HG03097 (cell line): ENCODE data around the gene TCF7L1.

Experiments used
- ATAC-seq: cut with Tn5 transposase; IDR thresholded peaks from one replicate; pipeline ENCODE4 v1.9.1; 2021; ENCODE audit not compliant: unreplicated experiment, low FRiP score

The TCF7L1 gene

GRCh38 chr2:85160966-85161960, 28.1 kb downstream of the TCF7L1 start:
- ATAC-seq: no peak

GRCh38 chr2:85162746-85163301, 29.6 kb downstream of the TCF7L1 start:
- no peak for ATAC-seq

DNA sequence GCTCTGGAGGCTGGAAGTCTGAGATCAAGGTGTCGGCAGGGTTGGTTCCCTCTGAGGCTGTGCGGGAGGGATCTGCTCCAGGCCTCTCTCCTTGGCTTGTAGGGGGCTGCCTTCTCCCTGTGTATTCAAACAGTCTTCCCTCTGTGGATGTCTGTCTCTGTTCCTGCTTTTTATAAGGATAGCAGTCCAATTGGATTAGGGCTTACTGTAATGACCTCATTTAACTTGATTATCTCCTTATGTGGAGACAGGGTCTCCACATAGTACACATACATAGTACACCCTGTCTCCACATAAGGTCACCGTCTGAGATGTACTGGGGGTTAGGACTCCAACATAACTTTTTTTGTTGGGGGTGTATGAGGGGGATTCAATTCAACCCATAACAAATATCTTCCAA, 30.5 kb downstream of the TCF7L1 start:
- no peak for ATAC-seq

DNA sequence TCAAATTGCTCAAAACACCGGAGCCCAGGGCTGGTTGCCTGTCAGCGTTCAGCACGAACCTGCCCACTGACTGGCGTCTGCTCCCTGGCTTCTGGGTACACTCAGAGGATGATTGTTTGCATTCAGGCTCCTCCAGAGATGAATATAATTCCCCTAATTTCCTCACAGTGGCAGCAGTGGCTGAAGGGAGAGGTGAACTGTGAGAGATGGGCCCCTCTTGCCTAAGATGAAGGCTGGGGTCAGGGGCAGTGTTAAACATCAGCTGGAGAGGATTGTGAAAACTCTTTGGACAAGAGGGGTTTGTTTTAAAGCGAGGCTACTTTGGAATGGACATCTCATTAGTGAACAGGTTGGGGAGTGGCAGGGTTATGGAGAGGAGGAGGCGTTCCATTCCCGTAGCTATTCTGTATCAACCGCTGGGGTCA, 31.0 kb downstream of the TCF7L1 start:
- ATAC-seq: no peak

GRCh38 chr2:85165088-85165690, 32.0 kb downstream of the TCF7L1 start:
- no peak for ATAC-seq

DNA sequence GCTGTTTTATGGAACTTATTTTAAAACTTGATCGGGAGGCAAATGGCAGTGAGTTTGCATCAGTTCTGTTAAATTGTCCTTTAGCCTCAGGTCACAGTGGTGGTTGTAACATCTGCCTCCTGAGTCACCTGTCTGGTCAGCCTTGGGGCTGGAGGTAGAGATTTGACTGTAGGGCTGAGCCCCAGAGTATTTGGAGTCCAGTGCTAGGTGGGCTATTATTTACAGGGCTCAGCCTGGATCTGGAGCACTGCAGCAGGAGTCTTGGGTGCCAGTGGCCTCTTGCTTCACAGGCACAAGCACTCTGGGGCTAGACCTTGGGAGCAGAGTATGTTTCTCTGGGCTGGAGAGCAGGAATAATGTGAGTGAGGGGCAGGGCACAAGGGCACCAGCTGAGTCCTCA, 32.8 kb downstream of the TCF7L1 start:
- no peak for ATAC-seq

DNA sequence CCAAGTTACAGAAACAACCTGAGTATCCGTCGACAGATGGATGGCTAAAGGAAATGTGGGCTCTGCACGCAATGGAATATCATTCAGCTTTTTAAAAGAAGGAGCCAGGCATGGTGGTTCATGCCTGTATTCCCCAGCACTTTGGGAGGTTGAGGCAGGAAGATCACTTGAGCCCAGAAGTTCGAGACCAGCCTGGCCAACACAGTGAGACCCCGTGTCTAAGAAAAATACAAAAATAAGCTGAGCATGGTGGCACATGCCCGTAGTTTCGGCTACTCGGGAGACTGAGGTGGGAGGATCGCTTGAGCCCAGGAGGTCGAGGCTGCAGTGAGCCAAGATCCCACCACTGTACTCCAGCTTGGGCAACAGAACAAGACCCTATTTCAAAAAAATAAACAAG, 34.3 kb downstream of the TCF7L1 start:
- no peak for ATAC-seq

DNA sequence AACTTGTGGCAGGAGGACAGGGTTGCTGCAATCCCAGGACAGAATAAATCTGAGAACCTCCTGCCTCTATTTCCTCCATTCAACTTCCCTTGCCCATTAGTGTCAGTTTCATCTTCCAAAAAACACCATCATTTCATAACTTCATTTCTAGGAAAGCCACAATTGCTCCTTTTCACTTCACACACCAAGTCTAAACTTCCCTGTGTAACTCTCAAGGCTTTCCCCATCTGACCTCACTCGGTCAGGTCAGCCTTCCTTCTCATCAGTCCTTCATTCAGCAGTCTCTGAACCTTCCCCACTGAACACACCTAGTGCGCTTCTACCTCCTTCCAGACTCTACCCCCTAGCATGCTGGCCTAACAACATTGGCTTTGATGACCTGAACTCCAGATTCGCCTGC, 35.8 kb downstream of the TCF7L1 start:
- no peak for ATAC-seq

GRCh38 chr2:85169581-85169980, 36.4 kb downstream of the TCF7L1 start:
- no peak for ATAC-seq

DNA sequence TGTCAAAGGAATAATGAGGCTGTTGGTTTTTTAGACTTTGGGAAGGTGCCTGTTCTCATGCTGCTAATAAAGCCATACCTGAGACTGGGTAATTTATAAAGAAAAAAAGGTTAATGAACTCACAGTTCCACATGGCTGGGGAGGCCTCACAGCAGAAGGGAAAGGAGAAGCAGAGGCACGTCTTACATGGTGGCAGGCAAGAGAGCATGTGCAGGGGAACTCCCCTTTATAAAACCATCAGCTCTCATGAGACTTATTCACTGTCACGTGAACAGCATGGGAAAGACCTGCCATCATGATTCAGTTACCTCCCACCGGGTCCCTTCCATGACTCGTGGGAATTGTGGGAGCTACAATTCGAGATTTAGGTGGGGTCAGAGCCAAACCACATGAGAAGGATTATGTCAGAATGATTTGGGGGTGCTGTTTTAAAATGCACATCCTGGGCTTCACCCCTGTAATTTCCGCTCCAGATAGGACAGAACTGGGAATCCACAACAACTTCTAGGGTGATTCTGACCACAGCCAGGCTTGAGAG, 37.8 kb downstream of the TCF7L1 start:
- no peak for ATAC-seq

GRCh38 chr2:85171916-85172315, 38.7 kb downstream of the TCF7L1 start:
- ATAC-seq: no peak

DNA sequence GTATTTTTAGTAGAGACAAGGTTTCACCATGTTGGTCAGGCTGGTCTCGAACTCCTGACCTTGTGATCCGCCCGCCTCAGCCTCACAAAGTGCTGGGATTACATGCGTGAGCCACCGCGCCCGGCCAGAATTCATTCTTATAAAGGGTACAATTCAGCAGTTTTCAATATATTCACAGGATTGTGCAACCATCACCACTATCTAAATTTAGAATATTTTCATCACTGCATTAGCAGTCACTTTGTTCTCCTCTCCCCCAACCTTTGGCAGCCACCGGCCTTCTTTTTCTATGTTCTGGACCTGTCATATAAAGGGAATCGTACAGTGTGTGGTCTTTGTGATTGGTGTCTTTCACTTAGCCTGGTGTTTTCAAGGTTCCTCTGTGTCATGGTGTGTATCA, 40.7 kb downstream of the TCF7L1 start:
- no peak for ATAC-seq

- no peak for ATAC-seq
These were observed 41.8 kb downstream of the TCF7L1 start for GRCh38 chr2:85174943-85175342.

DNA sequence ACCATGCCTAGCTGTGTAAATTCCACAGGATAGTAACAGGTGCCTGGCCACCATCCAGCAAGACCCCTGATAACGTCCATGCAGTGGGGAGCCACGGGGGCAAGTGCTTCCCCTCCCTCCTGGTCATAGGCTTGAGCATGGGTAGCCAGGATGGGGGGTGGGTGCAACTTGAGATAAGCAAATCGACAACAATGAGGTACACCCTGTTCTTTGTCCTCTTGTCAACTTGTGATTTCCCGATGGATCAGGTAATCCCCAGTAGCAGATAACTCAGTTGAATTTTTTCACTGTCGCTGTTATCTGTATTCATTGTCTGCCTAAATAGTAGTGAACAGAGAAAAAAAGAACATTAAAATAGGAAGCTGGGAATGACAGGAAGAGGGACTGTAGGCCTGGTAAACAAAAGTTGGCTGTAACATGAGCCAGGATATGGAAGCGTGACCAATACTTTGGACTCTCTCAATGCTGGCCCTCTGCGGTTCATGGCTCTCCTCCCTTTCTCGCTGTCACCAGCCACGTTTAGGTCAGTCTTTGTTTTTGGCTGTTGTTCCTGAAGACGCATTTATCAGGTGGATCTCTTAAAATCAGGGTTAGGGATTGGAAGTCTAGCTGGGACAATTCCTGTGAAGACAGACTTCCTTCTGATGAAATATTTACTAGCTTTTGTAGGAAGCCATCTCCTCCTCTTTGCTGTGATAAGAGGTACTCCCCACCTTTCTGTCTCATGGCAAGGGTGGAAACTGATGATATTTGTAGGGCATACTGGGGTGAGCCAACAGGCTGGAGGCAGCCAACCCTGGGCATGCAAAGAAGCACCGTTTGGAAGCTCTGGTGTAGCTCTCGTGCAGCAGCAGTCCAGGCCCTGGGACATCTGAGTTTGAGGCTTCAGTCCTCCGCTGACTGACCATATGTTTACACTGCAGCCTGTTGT, 42.4 kb downstream of the TCF7L1 start:
- ATAC-seq: no peak

DNA sequence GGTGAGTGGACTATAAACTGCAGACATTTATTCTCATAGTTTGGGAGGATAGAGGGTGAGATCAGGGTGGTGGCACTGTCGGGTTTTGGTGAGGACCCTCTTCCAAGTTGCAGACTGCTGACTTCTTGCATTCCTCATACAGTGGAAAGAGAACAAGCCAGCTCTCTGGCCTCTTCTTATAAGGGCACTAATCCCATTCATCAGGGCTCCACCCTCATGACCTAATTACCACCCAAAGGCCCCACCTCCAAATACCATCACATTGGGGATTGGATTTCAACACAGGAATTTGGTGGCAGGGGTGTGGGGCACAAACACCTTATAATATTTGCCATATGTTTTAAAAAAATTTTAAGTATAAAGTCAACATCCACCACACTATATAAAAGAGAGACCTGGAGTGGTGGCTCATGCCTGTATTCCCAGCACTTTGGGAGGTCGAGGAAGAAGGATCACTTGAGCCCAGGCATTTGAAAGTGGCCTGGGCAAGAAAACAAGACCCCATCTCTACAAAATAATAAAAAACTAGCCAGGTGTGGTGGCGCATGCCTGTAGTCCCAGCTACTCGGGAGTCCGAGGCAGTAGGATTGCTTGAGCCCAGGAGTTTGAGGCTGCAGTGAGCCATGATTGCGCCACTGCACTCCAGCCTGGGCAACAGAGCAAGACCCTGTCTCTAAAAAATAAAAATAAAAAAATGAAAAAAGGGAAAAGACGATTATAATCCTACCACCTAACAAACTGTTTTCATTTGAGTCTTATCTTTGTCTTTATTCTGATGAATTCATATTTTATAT, 44.0 kb downstream of the TCF7L1 start:
- ATAC-seq: no peak

DNA sequence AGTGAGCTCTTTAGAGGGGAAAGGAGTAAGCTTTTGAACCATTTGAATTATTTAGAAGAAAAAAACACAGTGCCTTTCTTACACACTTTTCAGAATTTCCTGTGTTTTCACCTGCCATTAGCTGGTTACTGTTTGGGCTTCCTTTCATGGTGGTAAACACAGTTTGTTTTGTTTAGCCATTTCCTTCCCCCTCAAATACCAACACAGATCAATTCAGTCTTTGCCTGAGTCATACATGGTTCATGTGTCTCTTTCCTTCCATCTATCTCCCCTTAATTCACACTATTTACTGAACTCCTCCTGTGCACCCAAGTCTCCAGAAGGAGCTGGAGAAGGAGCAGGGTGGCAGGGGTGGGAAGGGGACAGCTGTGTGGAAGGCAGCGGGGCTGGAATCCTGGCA, 45.0 kb downstream of the TCF7L1 start:
- no peak for ATAC-seq

DNA sequence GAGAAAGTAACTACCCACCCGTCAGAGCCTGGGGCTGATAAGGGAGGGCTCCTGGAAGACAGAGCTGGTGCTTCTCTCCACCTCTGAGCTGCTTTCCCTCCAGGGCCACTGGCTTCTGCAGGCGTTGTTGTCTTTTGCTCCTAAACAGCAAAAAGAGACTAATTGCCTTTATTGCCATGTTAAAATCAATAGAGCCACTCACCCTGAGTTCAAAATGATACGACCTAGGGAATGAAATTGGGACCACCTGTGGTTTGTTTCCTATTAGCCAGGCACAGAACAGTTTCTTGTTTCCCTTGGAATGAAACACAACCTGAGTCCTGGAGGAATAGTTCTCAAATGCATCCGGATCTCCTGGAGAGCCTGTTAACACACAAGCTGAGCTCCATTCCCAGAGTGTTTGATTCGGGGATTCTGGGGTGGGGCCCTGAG, 45.8 kb downstream of the TCF7L1 start:
- no peak for ATAC-seq

DNA sequence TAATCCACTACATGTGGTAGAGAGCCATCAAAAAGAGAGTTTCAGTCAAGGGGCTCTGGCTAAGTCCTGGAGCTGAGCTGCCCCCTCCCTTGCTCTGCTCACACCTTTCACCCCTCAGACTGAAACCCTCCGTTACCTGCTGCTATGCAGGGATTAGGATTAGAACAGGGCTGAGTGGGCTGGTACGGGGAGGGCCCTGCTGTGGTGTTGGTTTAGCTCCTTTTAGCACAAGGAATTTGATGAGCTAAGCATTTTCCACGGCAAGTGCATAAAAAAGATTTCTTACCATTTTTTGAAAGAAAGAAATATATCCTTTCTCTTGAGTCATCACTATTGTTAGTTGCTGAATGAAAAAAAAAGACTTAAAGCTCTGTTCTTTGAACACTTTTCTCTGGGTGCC, 46.3 kb downstream of the TCF7L1 start:
- ATAC-seq: no peak

DNA sequence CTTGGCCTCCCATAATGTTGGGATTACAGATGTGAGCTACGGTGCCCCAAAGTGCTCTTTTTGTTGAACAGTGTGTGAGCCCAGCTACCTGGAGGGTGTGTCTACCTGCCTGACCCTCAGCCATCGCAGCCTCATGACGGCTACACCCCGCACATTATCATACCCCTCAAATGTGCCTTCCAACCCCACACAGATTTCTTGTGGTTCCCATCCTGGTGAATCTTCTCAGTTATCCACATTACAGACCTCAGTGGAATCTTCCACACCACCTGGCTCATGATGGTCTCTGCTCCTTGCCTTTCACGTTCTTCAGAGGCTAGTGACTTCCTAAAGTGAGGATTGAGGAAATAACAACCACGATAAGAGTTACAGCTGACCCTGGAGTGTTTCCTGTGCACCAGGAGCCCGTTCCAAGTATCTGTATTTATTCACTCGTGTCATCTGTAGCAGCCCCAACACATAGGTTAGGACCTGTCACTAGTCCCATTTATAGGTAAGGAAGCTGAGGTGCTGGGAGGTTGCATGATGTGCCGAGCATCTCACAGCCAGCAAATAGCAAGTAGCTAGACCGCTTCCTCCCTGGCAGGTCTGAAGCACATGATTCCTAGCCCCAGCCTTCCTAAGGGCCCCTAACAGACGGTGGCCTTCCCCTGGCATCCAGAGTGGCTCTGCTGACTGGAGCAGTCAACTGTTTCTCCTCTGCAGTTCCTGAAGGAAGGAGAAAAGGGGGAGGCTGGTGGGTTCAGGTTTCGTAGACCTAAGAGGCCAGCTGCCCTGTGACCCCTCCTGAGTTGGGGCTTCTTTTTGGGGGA, 47.3 kb downstream of the TCF7L1 start:
- ATAC-seq: no peak
